Heart left ventricle (tissue), 16 donors: ENCODE measurements around the gene C6orf15. TPM values are rescaled to one million over a fixed set of nuclear protein-coding genes. Genes with fewer than 3 reads are reported as not detected.

Experiments used
- ATAC-seq, 4 donors: fragments of 200-7000 bp; cut with Tn5 transposase; one replicate each; pipeline ENCODE4 v1.9.1; 2020 to 2022; ENCODE audit warnings: moderate library complexity in 4 of 4, mild to moderate bottlenecking in 3 of 4, moderate number of reproducible peaks in 1 of 4
- DNase-seq, 5 donors: peaks; one replicate each; pipeline ENCODE4 v3.0.0-alpha.2; 2020
- H3K27ac ChIP-seq, 12 donors: fragments of 200-600 bp; sonication (generic) in 4 of 12; one replicate each; pipeline versions ENCODE4 v1.5.0 to v1.8.0; 2016 to 2022; ENCODE audit warnings: mild to moderate bottlenecking in 2 of 12
- H3K27me3 ChIP-seq, 9 donors: fragments of 200-600 bp; sonication (generic) in 2 of 9; one replicate each; pipeline versions ENCODE4 v1.5.1 to v1.8.0; 2016 to 2022; ENCODE audit warnings: mild to moderate bottlenecking in 3 of 9
- H3K36me3 ChIP-seq, 9 donors: fragments of 200-600 bp; sonication (generic) in 2 of 9; one replicate each; pipeline versions ENCODE4 v1.5.0 to v1.8.0; 2018 to 2022; ENCODE audit warnings: mild to moderate bottlenecking in 2 of 9
- H3K4me1 ChIP-seq, 12 donors: fragments of 200-600 bp; sonication (generic) in 4 of 12; one replicate each; pipeline versions ENCODE4 v1.5.0 to v1.8.0; 2016 to 2022; ENCODE audit warnings: mild to moderate bottlenecking in 3 of 12
- H3K4me3 ChIP-seq, 12 donors: fragments of 200-600 bp; sonication (generic) in 4 of 12; one replicate each; pipeline versions ENCODE4 v1.5.0 to v1.8.0; 2017 to 2022; ENCODE audit warnings: mild to moderate bottlenecking in 9 of 12, moderate library complexity in 4 of 12
- H3K9me3 ChIP-seq, 12 donors: fragments of 200-600 bp; sonication (generic) in 4 of 12; one replicate each; pipeline versions ENCODE4 v1.5.0 to v1.8.0; 2016 to 2022; ENCODE audit warnings: mild to moderate bottlenecking in 1 of 12
- POLR2A ChIP-seq, 2 donors: fragments of 450-650 bp; IDR thresholded peaks; one replicate each; pipeline ENCODE4 v1.6.1; 2017; ENCODE audit warnings: antibody characterized with exemption in 2 of 2, mild to moderate bottlenecking in 2 of 2, moderate library complexity in 2 of 2
- WGBS, 4 donors: extraction: QIAGEN DNeasy Blood & Tissue Kit in 2 of 4; methylation state at CpG; one replicate each; pipeline versions ENCODE4 v1.1.5 to v1.1.7; 2013 to 2018; 5-methylcytosine and 5-hydroxymethylcytosine counted together
- intact Hi-C, 10 donors: fragments of 100-400 bp; cut with DNase I; formaldehyde crosslinking; loops; one replicate each; pipeline versions ENCODE4 v1.11.1 to v1.14.2; 2022
- polyA plus RNA-seq, 2 donors: library from polyadenylated mRNA; stranded (reverse); fragments of 200-250 nt; gene quantifications; one replicate each; pipeline ENCODE4 v1.2.3, GENCODE V29; 2013
- total RNA-seq, 9 donors: library from RNA; depleted of rRNA in 2 of 9; stranded (reverse); fragments of >200 nt in 2 of 9; fragmentation: NEBNext Ultra II Directional in 3 of 9; extraction: Animal tissue kit (Norgen Biotek cat#: 25700) in 3 of 9; gene quantifications; one replicate each; pipeline versions ENCODE4 v1.1.0 to v1.2.4, GENCODE V29; 2016 to 2023
- TF ChIP-seq, protein P1 (sequence below), 12 donors: fragments of 200-600 bp; sonication (generic) in 4 of 12; IDR thresholded peaks; one replicate each; pipeline versions ENCODE4 v1.5.0 to v1.8.0; 2018 to 2022; ENCODE audit warnings: antibody characterized with exemption in 12 of 12, mild to moderate bottlenecking in 5 of 12
- donor health status: ischemic (EF 13 %, LVEDD 7.1; RV severe dilation, severe dysfunction).
- donor health status: healthy with polysubstance abuse.
- donor health status: DM: no; HTN: yes; CAD: no.
- donor health status: DM: no; HTN: no; CAD: no.
- donor health status: ischemic (EF 25% LVEDD 6.9; RV normal size, moderate dysfunction).
- donor health status: ischemic (EF 25% LVEDD 5.7; RV mildly dilated, moderate dysfunction).
- donor health status: healthy.
- donor health status: DM: yes; HTN: yes; CAD: no.
- donor health status: ischemic (EF 35%, LVEDD 5.7; RV mildly dilated, moderate dysfunction).
- donor health status: nonischemic (EF 11% LVEDD 7.7; RV severe dilation, severe dysfunction).
- donor health status: DM: yes; HTN: yes; CAD: no.
- donor health status: PGD.
- donor health status: ischemic (EF 29% LVEDD 5.4; RV normal size, mild dysfunction).
- donor health status: nonischemic (EF 23%, LVEDD 6.1; RV moderate dilation, normal function).

The C6orf15 gene
- total and polyA plus RNA-seq, 11 donors, result not detected

DNA sequence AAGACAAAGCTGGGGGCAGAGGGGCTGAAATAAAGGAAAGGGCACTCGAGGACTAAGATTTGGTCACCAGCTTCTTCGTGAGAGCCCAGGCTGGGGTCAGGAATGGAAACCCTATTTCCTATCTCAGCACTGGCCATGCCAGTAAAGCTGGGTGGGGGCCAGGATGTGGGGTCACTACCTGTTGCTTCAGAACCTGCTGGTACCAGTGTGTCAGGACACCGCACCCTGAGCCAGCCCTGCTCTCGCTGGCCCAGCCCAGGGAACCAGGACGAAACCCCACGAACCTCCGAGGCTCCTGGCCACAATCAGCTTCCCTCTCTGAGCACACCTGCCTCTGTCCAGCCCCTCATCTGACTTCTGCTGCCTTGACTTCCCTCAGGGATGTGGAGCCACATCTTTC, 5.8 kb upstream of the C6orf15 start:
- Histone ChIP-seq H3K27ac (no peak overlapping the region), H3K4me3 (no peak overlapping the region), H3K27me3 (no peaks in the 10 kb centered on the region), H3K4me1 (peaks cover 7 to 59% (median 43%) of the 10 kb centered on the region in 12 donors), H3K36me3 (no peaks in the 10 kb centered on the region), H3K9me3 (no peaks in the 10 kb centered on the region)
- 87 to 93% (median 91%) methylated on average over 7 of the region's 7 CpGs for WGBS, 4 donors
- ATAC-seq (no peak), DNase-seq (peak in 1 of 5 donors; percentile 36)
- intact Hi-C loops, result no loop called here
- no peak for TF ChIP-seq POLR2A (IDR thresholded peaks at IDR 0.05)
- TF ChIP-seq, protein P1, sequence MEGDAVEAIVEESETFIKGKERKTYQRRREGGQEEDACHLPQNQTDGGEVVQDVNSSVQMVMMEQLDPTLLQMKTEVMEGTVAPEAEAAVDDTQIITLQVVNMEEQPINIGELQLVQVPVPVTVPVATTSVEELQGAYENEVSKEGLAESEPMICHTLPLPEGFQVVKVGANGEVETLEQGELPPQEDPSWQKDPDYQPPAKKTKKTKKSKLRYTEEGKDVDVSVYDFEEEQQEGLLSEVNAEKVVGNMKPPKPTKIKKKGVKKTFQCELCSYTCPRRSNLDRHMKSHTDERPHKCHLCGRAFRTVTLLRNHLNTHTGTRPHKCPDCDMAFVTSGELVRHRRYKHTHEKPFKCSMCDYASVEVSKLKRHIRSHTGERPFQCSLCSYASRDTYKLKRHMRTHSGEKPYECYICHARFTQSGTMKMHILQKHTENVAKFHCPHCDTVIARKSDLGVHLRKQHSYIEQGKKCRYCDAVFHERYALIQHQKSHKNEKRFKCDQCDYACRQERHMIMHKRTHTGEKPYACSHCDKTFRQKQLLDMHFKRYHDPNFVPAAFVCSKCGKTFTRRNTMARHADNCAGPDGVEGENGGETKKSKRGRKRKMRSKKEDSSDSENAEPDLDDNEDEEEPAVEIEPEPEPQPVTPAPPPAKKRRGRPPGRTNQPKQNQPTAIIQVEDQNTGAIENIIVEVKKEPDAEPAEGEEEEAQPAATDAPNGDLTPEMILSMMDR (IDR thresholded peaks at IDR 0.05), result no peak

DNA sequence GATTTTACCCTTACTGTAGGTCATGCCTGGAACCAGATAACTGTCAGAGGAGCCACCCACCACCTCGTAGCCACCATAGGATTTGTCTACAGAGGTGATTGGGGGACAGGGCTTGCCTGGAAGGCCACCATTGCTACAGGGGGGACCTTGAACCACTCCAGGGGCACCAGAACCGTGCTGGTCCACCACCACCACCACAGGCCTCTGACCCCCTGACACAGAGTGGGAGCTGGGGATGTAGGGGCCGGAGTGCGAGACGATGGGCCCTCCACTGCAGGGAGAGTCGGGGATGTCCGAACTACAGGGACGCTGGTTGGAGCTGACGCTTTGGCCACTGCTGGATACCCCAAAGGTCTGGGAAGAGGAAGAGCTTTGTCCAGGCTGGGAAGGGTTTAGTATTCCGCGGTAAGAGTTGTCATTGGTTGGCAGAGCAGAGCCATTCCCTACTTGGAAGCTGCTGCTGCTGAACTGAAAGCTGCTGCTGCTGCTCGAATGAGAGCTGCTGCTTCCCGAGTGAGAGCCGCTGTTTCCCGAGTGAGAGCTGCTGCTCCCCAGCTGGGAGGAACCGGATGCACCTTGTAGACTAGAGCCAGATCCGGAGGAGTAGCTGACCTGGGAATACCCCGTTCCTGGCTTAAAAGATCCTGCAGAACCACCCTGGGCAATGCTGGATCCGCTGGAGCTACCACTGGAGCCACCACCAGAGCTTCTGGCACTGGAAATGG, 4.4 kb upstream of the C6orf15 start:
- Histone ChIP-seq H3K4me1 (peaks cover 0 to 46% (median 33%) of the 10 kb centered on the region in 12 donors), H3K27ac (peak overlapping the region in 9 of 12 donors; percentile 6 to 71 (median 55)), H3K36me3 (no peaks in the 10 kb centered on the region), H3K9me3 (no peaks in the 10 kb centered on the region), H3K27me3 (no peaks in the 10 kb centered on the region), H3K4me3 (peak overlapping the region in 8 of 12 donors; percentile 19 to 47 (median 24))
- peak in 3 of 4 donors; percentile 3 to 64 (median 21) for ATAC-seq
- 51 to 58% (median 55%) methylated on average over 19 of the region's 19 CpGs for WGBS, 4 donors
- intact Hi-C loops, result no loop called here
- peak in 3 of 5 donors; percentile 46 to 60 (median 53) for DNase-seq
- TF ChIP-seq, protein P1 (IDR thresholded peaks at IDR 0.05), result no peak
- TF ChIP-seq POLR2A (IDR thresholded peaks at IDR 0.05), result peak in 1 of 2 donors; percentile 13

DNA sequence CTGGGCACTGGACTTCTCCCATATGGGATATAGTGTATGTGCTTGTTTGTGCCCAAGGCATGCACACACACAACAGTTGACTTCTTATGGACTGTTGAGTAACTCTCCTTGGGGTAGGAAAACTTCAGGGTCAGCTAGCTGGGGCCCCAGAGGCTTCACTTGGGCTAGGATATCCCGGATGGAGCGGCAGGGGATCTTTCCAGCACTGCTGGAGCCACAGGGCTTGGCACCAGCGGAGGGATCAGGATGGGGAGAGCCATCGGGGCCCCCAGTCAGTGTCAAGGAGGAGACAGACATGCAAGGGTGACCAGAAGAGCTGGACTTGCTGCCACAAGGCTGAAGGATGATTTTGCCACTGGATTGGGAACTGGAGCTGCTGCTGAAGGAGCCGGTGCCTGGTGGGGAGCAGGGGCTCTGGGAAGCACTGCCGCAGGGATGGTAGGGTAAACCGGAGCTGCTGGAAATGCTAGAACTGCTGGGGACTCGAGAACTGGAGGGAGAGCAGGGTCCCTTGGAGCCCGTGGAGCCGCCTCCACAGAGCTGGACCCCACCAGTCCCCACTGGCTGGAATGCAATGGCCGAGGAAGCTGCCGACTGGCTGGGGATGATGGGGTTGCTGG, 3.7 kb upstream of the C6orf15 start:
- no peaks in the 10 kb centered on the region for H3K9me3 ChIP-seq
- no peak for ATAC-seq
- H3K4me3 ChIP-seq, result no peak overlapping the region
- DNase-seq, result no peak
- peak overlapping the region in 2 of 12 donors; percentile 24 to 71 for H3K27ac ChIP-seq
- H3K4me1 ChIP-seq, result peaks cover 0 to 44% (median 33%) of the 10 kb centered on the region in 12 donors
- intact Hi-C loops, result no loop called here
- no peak for TF ChIP-seq POLR2A (IDR thresholded peaks at IDR 0.05)
- TF ChIP-seq, protein P1 (IDR thresholded peaks at IDR 0.05), result no peak
- 92 to 95% (median 94%) methylated on average over 12 of the region's 12 CpGs for WGBS, 4 donors
- no peaks in the 10 kb centered on the region for H3K27me3 ChIP-seq
- no peaks in the 10 kb centered on the region for H3K36me3 ChIP-seq
